ENCODE measurements around the gene MED12. TPM values are rescaled to one million over a fixed set of nuclear protein-coding genes. Genes with fewer than 3 reads are reported as not detected.

Gene MED12
- total and polyA plus RNA-seq, 2 donors (not counting 1 experiment from before 2014, with no cell fraction given) = 34.1 to 123 TPM

GRCh38 chrX:71158603-71159002, 40.2 kb downstream of the MED12 start:
- DNase-seq = no peak
- ChIA-PET CTCF (no interaction called here), POLR2A (interaction anchor here (0.6 kb wide), 1 partner anchor 25 kb away, joined by 6 read pairs; no protein-coding TSS in a partner anchor)
- no peak overlapping the region for H3K27ac Mint-ChIP-seq
- peaks cover 14% of the 10 kb centered on the region for H3K4me1 Mint-ChIP-seq
- intact Hi-C loops (cut with micrococcal nuclease) = no loop called here
- no CpG with 5 or more reads among the region's 6 CpGs for WGBS (ENCODE audit: insufficient coverage)
- H3K79me2 ChIP-seq (ENCODE audit: control insufficient read depth, insufficient read depth, low read length) = peaks cover 8% of the 10 kb centered on the region
- H3K36me3 ChIP-seq (replicated peaks in 1 of 2; ENCODE audit: control extremely low read depth in 1 of 2, control insufficient read depth in 1 of 2, extremely low read depth in 1 of 2, insufficient read depth in 2 of 2, low read length in 1 of 2) = peaks cover 0 to 2% of the 10 kb centered on the region in 2 experiments
- TF ChIP-seq CTCF (IDR thresholded peaks at IDR 0.05) (no peak), EZH2 (IDR thresholded peaks at IDR 0.05; ENCODE audit: borderline replicate concordance, insufficient read depth, low read depth, low read length, poor library complexity, severe bottlenecking) (no peak)
- no peak overlapping the region for H2AFZ ChIP-seq (ENCODE audit: insufficient read depth, low read depth, low read length, poor library complexity, severe bottlenecking)
- no peaks in the 10 kb centered on the region for H3K27me3 ChIP-seq (replicated peaks in 1 of 4; ENCODE audit: control extremely low read depth in 1 of 4, control insufficient read depth in 3 of 4, insufficient read depth in 4 of 4, low read length in 3 of 4)
- H3K4me2 ChIP-seq (replicated peaks; ENCODE audit: low read depth, low read length, poor library complexity, severe bottlenecking) = no peak overlapping the region
- H3K9me3 ChIP-seq (ENCODE audit: control extremely low read depth in 1 of 3, control insufficient read depth in 2 of 3, insufficient read depth in 1 of 3, low read length in 2 of 3) = no peaks in the 10 kb centered on the region
- H3K9me3 Mint-ChIP-seq (ENCODE audit: insufficient read depth) = no peaks in the 10 kb centered on the region
- H3K27ac ChIP-seq (ENCODE audit: low read length in 2 of 2) = no peak overlapping the region
- no peak overlapping the region for H3K4me3 Mint-ChIP-seq
- ATAC-seq (ENCODE audit: low read depth) = no peak
- H3K4me1 ChIP-seq (ENCODE audit: control insufficient read depth in 2 of 2, insufficient read depth in 2 of 2, low read length in 2 of 2) = peaks cover 0 to 6% of the 10 kb centered on the region in 2 donors
- no peaks in the 10 kb centered on the region for H3K27me3 Mint-ChIP-seq
- no peak overlapping the region for H3K9ac ChIP-seq (ENCODE audit: low read length)
- no peak overlapping the region for H3K4me3 ChIP-seq (ENCODE audit: control extremely low read depth in 1 of 5, extremely low read depth in 1 of 5, insufficient read depth in 1 of 5, low read depth in 2 of 5, low read length in 4 of 5)
- no peaks in the 10 kb centered on the region for H4K20me1 ChIP-seq (ENCODE audit: control insufficient read depth, insufficient read depth, low read length, poor library complexity, severe bottlenecking)

- WGBS (ENCODE audit: insufficient coverage) = no CpG with 5 or more reads among the region's 5 CpGs
- H3K27ac Mint-ChIP-seq = peak overlapping the region; percentile 37
- no peak overlapping the region for H3K4me3 ChIP-seq (ENCODE audit: control extremely low read depth in 1 of 5, extremely low read depth in 1 of 5, insufficient read depth in 1 of 5, low read depth in 2 of 5, low read length in 4 of 5)
- DNase-seq (no peak), ATAC-seq (ENCODE audit: low read depth) (no peak)
- no peak overlapping the region for H3K27ac ChIP-seq (ENCODE audit: low read length in 2 of 2)
- no peak overlapping the region for H3K9ac ChIP-seq (ENCODE audit: low read length)
- peaks cover 0 to 6% of the 10 kb centered on the region in 2 donors for H3K4me1 ChIP-seq (ENCODE audit: control insufficient read depth in 2 of 2, insufficient read depth in 2 of 2, low read length in 2 of 2)
- intact Hi-C loops (cut with micrococcal nuclease) = no loop called here
- no peaks in the 10 kb centered on the region for H3K27me3 ChIP-seq (replicated peaks in 1 of 4; ENCODE audit: control extremely low read depth in 1 of 4, control insufficient read depth in 3 of 4, insufficient read depth in 4 of 4, low read length in 3 of 4)
- no peak overlapping the region for H3K4me2 ChIP-seq (replicated peaks; ENCODE audit: low read depth, low read length, poor library complexity, severe bottlenecking)
- no peak overlapping the region for H3K4me3 Mint-ChIP-seq
- H3K9me3 Mint-ChIP-seq (ENCODE audit: insufficient read depth) = no peaks in the 10 kb centered on the region
- no peaks in the 10 kb centered on the region for H4K20me1 ChIP-seq (ENCODE audit: control insufficient read depth, insufficient read depth, low read length, poor library complexity, severe bottlenecking)
- peaks cover 13% of the 10 kb centered on the region for H3K4me1 Mint-ChIP-seq
- CTCF ChIA-PET = no interaction called here
- H3K36me3 ChIP-seq (replicated peaks in 1 of 2; ENCODE audit: control extremely low read depth in 1 of 2, control insufficient read depth in 1 of 2, extremely low read depth in 1 of 2, insufficient read depth in 2 of 2, low read length in 1 of 2) = peaks cover 0 to 2% of the 10 kb centered on the region in 2 experiments
- no peaks in the 10 kb centered on the region for H3K27me3 Mint-ChIP-seq
- TF ChIP-seq CTCF (IDR thresholded peaks at IDR 0.05) = no peak
- no peak for TF ChIP-seq EZH2 (IDR thresholded peaks at IDR 0.05; ENCODE audit: borderline replicate concordance, insufficient read depth, low read depth, low read length, poor library complexity, severe bottlenecking)
- POLR2A ChIA-PET = no interaction called here
- H3K79me2 ChIP-seq (ENCODE audit: control insufficient read depth, insufficient read depth, low read length) = peaks cover 8% of the 10 kb centered on the region
- no peak overlapping the region for H2AFZ ChIP-seq (ENCODE audit: insufficient read depth, low read depth, low read length, poor library complexity, severe bottlenecking)
- H3K9me3 ChIP-seq (ENCODE audit: control extremely low read depth in 1 of 3, control insufficient read depth in 2 of 3, insufficient read depth in 1 of 3, low read length in 2 of 3) = no peaks in the 10 kb centered on the region
Observed at GRCh38 chrX:71159335-71159734, 40.9 kb downstream of the MED12 start.

Measured in B cell (primary cell).